Neural cell (in vitro differentiated cells): ENCODE results near the gene CCDC80. TPM values are rescaled to one million over a fixed set of nuclear protein-coding genes. Genes with fewer than 3 reads are reported as not detected.
A peak's percentile ranks its signal among the peaks of the same experiment; 100 is the strongest.

Experiments used
- H2AFZ ChIP-seq: fragments of 200-600, 300-800 bp; sonication (generic), shearing (Covaris generic); 2 replicates; pipeline ENCODE4 v1.6.0; 2014; ENCODE audit warnings: low read depth, mild to moderate bottlenecking, antibody characterized with exemption, low read length, moderate library complexity
- H3F3A ChIP-seq: fragments of 200-600 bp; shearing (Covaris generic); 2 replicates; pipeline ENCODE4 v1.6.1; 2016; ENCODE audit warnings: mild to moderate bottlenecking, moderate library complexity, mixed read lengths, antibody characterized with exemption, low read length; ENCODE audit not compliant: insufficient read depth, poor library complexity, severe bottlenecking
- H3K27ac ChIP-seq: fragments of 200-600, 300-800 bp; sonication (generic), shearing (Covaris generic); 2 replicates; pipeline ENCODE4 v1.5.1; 2014; ENCODE audit warnings: mild to moderate bottlenecking, low read length, moderate library complexity
- H3K27me3 ChIP-seq: fragments of 300-800, 200-600 bp; sonication (generic), shearing (Covaris generic); 2 replicates; pipeline ENCODE4 v1.6.0; 2014; ENCODE audit warnings: mild to moderate bottlenecking, low read depth, low read length, moderate library complexity; ENCODE audit not compliant: insufficient read depth
- H3K36me3 ChIP-seq: fragments of 300-800, 200-600 bp; sonication (generic), shearing (Covaris generic); 2 replicates; pipeline ENCODE4 v1.5.1; 2014; ENCODE audit warnings: mild to moderate bottlenecking, antibody characterized with exemption, low read length, moderate library complexity; ENCODE audit not compliant: insufficient read depth
- H3K4me2 ChIP-seq: fragments of 300-800, 200-600 bp; sonication (generic), shearing (Covaris generic); 2 replicates; pipeline ENCODE4 v1.6.0; 2014; ENCODE audit warnings: mild to moderate bottlenecking, low read length
- H3K4me3 ChIP-seq: fragments of 300-800, 200-600 bp; sonication (generic), shearing (Covaris generic); 2 replicates; pipeline ENCODE4 v1.5.1; 2014; ENCODE audit warnings: mild to moderate bottlenecking, low read length, moderate library complexity
- H3K79me2 ChIP-seq: fragments of 200-600 bp; shearing (Covaris generic); replicated peaks from 2 replicates; pipeline ENCODE4 v1.6.0; 2014; ENCODE audit warnings: mild to moderate bottlenecking, low read length, moderate library complexity; ENCODE audit not compliant: insufficient read depth
- H3K9ac ChIP-seq: fragments of 300-800, 200-600 bp; sonication (generic), shearing (Covaris generic); 2 replicates; pipeline ENCODE4 v1.6.1; 2016; ENCODE audit warnings: mild to moderate bottlenecking, low read length, mixed read lengths
- H3K9me2 ChIP-seq: fragments of 200-600 bp; shearing (Covaris generic); 2 replicates; pipeline ENCODE4 v1.6.1; 2016; ENCODE audit warnings: mild to moderate bottlenecking, low read length, mixed read lengths; ENCODE audit not compliant: insufficient read depth
- H3K9me3 ChIP-seq: fragments of 200-600, 300-800 bp; sonication (generic), shearing (Covaris generic); 2 replicates; pipeline ENCODE4 v1.6.1; 2016; ENCODE audit warnings: mild to moderate bottlenecking, mixed run types, low read length, moderate library complexity, mixed read lengths
- H4K20me1 ChIP-seq: fragments of 200-600 bp; shearing (Covaris generic); 2 replicates; pipeline ENCODE4 v1.6.1; 2016; ENCODE audit warnings: mild to moderate bottlenecking, mixed run types; ENCODE audit not compliant: insufficient read depth
- CTCF ChIP-seq: fragments of 450-650 bp; IDR thresholded peaks from 2 replicates; pipeline ENCODE4 v1.5.1; 2014; ENCODE audit warnings: antibody characterized with exemption, mild to moderate bottlenecking, moderate library complexity; ENCODE audit not compliant: poor library complexity, severe bottlenecking
- EP300 ChIP-seq: fragments of 450-650 bp; conservative IDR thresholded peaks from 2 replicates; pipeline ENCODE4 v1.6.1; 2014; ENCODE audit warnings: antibody characterized with exemption, mild to moderate bottlenecking, moderate library complexity; ENCODE audit not compliant: poor library complexity, severe bottlenecking
- EZH2 ChIP-seq: fragments of 200-600, 300-800 bp; shearing (Covaris generic), sonication (generic); IDR thresholded peaks from 2 replicates; pipeline ENCODE4 v1.6.1; 2014; ENCODE audit warnings: antibody characterized with exemption, low read length, borderline replicate concordance, mild to moderate bottlenecking; ENCODE audit not compliant: insufficient read depth, poor library complexity, severe bottlenecking
- MXI1 ChIP-seq: fragments of 450-650 bp; conservative IDR thresholded peaks from 2 replicates; pipeline ENCODE4 v1.6.1; 2014; ENCODE audit warnings: antibody characterized with exemption, mild to moderate bottlenecking; ENCODE audit not compliant: poor library complexity, severe bottlenecking
- POLR2AphosphoS5 ChIP-seq: IDR thresholded peaks from 2 replicates; pipeline ENCODE4 v1.6.1; 2012
- RAD21 ChIP-seq: fragments of 450-650 bp; conservative IDR thresholded peaks from 2 replicates; pipeline ENCODE4 v1.6.1; 2014; ENCODE audit warnings: antibody characterized with exemption, mild to moderate bottlenecking, moderate library complexity
- SMC3 ChIP-seq: fragments of 450-650 bp; conservative IDR thresholded peaks from 2 replicates; pipeline ENCODE4 v1.6.1; 2014; ENCODE audit warnings: antibody characterized with exemption, mild to moderate bottlenecking, moderate library complexity; ENCODE audit not compliant: poor library complexity
- polyA plus RNA-seq: library from polyadenylated mRNA; depleted of rRNA; stranded (reverse); fragments of >200 nt; gene quantifications from 2 replicates; pipeline ENCODE4 v1.2.3, GENCODE V29; 2014

Gene CCDC80
- polyA plus RNA-seq, 1 donor from 2014 or later: 0.14 TPM

GRCh38 chr3:112646623-112647022 is 5.7 kb upstream of the CCDC80 start (continued):
- TF ChIP-seq RAD21 (no peak), MXI1 (no peak)

- H3K9me2 ChIP-seq: no peaks in the 10 kb centered on the region
- H3K27me3 ChIP-seq: no peaks in the 10 kb centered on the region
- H3K79me2 ChIP-seq: no peaks in the 10 kb centered on the region
- TF ChIP-seq RAD21 (no peak), CTCF (no peak), POLR2AphosphoS5 (no peak), SMC3 (no peak)
- no peak overlapping the region for H2AFZ ChIP-seq
- no peak overlapping the region for H3K4me2 ChIP-seq
- H3F3A ChIP-seq: no peaks in the 10 kb centered on the region
- H3K27ac ChIP-seq: no peak overlapping the region
- no peak overlapping the region for H3K4me3 ChIP-seq
- H4K20me1 ChIP-seq: no peaks in the 10 kb centered on the region
- H3K9ac ChIP-seq: no peak overlapping the region
- H3K9me3 ChIP-seq: no peaks in the 10 kb centered on the region
- H3K36me3 ChIP-seq: no peaks in the 10 kb centered on the region
Measured at GRCh38 chr3:112644453-112644852, 3.5 kb upstream of the CCDC80 start.

GRCh38 chr3:112643621-112644240 is 2.8 kb upstream of the CCDC80 start:
- no peak overlapping the region for H3K4me3 ChIP-seq
- TF ChIP-seq EZH2: no peak
- TF ChIP-seq RAD21: no peak
- no peaks in the 10 kb centered on the region for H3K9me2 ChIP-seq
- H3K36me3 ChIP-seq: no peaks in the 10 kb centered on the region
- H3K4me2 ChIP-seq: no peak overlapping the region
- H2AFZ ChIP-seq: no peak overlapping the region
- no peaks in the 10 kb centered on the region for H3K27me3 ChIP-seq
- no peaks in the 10 kb centered on the region for H3K79me2 ChIP-seq
- H3F3A ChIP-seq: no peaks in the 10 kb centered on the region
- H3K27ac ChIP-seq: no peak overlapping the region
- H4K20me1 ChIP-seq: no peaks in the 10 kb centered on the region
- no peak overlapping the region for H3K9ac ChIP-seq
- H3K9me3 ChIP-seq: no peaks in the 10 kb centered on the region

- Histone ChIP-seq H3K9me2 (no peaks in the 10 kb centered on the region), H2AFZ (peak overlapping the region; percentile 7), H3K4me2 (peak overlapping the region; percentile 46), H3K9me3 (no peaks in the 10 kb centered on the region), H3F3A (no peaks in the 10 kb centered on the region), H3K27ac (no peak overlapping the region), H3K36me3 (no peaks in the 10 kb centered on the region), H3K79me2 (no peaks in the 10 kb centered on the region), H3K4me3 (peak overlapping the region; percentile 8), H3K9ac (no peak overlapping the region), H3K27me3 (no peaks in the 10 kb centered on the region), H4K20me1 (no peaks in the 10 kb centered on the region)
- TF ChIP-seq SMC3: peak; percentile 90
- peak; percentile 88 for TF ChIP-seq RAD21
- TF ChIP-seq CTCF: peak; percentile 87
- no peak for TF ChIP-seq EP300
Measured at GRCh38 chr3:112642912-112643506, 2.1 kb upstream of the CCDC80 start.
